Measurements from ENCODE around the gene DIAPH2. TPM values are rescaled to one million over a fixed set of nuclear protein-coding genes. Genes with fewer than 3 reads are reported as not detected.

Gene DIAPH2
- total RNA-seq, 2 donors from 2014 or later: 39.5 to 53.1 TPM

DNA sequence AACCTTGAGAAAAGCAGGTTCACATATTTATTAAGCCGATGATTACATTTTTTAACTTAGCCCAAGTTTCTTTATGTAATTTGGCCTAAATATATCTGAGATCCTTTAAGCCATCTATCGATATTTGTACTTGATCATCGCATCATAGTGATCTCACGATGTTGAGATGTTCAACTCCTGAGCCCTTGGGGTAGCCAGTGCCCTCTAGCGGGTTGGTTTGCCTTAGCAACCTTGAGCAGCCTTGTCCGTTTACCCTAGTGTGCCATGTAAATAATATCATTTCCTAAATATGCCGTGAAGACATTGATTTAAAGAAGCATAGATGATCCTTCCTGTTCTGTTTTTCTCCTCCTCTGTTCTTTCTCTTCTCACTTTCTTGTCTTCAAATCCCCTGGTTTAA lies 631.3 kb downstream of the DIAPH2 start:
- DNase-seq (ENCODE audit: low spot score): no peak
- intact Hi-C loops (cut with DNase I): no loop called here

DNA sequence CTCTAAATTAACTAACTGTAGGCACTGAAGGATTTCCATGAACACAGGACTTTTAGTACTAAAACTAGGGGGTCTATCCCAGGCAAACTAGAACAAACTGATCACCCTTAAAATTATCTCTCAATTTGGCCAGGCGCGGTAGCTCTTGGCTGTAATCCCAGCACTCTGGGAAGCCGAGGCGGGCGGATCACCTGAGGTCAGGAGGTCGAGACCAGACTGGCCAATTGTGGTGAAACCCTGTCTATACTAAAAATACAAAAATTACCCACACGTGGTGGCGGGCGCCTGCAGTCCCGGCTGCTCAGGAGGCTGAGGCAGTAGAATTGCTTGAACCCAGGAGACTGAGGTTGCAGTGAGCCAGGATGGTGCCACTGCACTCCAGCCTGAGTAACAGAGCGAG lies 635.7 kb downstream of the DIAPH2 start:
- DNase-seq (ENCODE audit: low spot score): no peak
- intact Hi-C loops (cut with DNase I): no loop called here

DNA sequence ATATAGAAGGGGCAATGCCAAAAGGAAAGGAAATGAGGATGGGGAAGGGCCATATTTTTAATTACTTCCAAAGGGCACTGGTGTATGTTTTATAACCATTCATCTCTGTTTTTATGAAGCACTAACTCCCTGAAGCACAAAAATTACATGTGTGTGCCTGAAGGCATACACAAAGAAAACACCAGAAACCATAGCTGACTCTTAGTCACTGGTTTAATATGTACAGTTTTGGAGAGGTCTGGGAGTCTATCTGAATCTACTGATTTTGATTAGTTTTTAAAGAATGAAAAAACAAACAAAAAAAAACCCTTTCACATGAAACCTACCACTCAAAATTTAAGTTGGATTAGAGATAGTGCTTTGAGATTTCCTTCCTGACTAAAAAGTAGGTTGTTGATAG lies 637.8 kb downstream of the DIAPH2 start:
- intact Hi-C loops (cut with DNase I): no loop called here
- DNase-seq (ENCODE audit: low spot score): no peak

DNA sequence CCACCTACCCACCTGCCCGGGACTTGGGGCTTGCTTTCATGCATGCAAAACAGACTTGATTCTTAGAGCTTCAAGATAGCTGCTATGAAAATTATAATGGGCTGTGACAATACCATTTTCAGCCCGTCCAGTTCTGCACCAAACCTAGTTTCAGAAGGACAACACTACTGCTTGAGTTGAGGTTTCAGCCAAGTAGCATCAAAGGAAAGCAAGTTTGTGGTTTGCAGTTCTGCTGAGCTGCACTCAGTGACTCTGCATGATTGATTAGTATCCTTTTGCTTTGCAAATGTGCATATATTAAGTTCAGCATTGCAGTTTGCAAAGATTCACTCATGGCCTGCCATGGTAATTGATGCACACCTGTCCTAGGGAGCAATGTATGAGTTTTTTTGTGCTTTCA lies 641.8 kb downstream of the DIAPH2 start:
- intact Hi-C loops (cut with DNase I): no loop called here
- no peak for DNase-seq (ENCODE audit: low spot score)

DNA sequence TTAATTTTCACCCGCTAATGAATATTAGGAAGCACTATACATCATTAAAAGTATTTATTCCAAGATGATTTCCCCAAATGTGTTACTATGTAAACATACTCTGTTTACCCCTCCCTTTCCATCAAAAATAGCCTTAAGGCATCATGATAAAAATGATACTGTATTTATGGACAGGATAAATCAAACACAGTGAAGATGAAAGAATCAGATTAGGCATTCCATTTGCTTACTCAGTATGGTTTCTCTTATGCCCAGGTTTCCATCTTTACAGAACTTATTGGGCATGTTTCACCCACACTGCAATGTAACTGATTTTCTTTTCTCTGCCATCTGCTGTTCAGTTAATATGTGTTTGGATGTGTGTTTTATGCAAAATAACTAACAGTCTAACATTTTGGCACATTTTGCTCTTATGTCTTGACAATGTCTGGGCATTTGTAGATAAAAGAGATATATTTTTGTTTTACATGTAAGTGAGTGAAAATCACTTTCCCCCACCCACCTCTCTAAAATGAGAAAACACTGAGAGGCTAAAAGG lies 644.3 kb downstream of the DIAPH2 start:
- no peak for DNase-seq (ENCODE audit: low spot score)
- intact Hi-C loops (cut with DNase I): no loop called here

DNA sequence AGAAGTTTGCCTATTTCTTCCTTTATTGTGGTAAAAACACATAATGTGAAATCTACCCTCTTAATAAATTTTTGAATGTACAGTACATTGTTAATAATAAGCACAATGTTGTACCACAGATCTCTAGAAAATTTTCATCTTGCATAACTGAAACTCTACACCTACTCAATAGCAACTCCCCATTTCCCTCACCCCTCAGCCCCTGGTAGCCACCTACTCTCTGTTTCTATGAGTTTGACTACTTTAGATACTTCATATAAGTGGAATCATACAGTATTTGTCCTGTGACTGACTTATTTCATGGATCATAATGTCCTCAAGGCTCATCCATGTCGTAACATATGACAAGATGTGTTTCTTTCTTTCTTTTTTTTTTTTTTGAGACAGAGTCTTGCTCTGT lies 645.5 kb downstream of the DIAPH2 start:
- DNase-seq (ENCODE audit: low spot score): no peak
- intact Hi-C loops (cut with DNase I): no loop called here

DNA sequence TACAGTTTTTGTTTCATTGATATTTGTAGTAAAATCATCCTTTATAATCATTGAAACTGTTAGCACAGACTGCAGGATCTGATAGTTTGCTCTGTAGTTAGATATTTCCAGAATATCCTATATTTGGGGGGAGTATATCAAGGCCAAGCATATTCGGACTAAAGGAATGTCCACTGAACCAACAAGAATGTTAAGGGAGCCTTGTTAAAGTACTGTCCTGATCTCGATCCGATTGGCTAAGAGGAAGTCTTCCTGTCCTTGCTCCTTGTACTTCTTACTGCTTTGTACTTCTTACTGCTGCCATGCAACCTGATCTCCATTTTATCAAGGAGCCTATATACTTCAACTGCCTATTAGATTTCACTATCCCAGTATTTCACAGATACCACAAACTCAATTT lies 648.3 kb downstream of the DIAPH2 start:
- DNase-seq (ENCODE audit: low spot score): no peak
- intact Hi-C loops (cut with DNase I): no loop called here

DNA sequence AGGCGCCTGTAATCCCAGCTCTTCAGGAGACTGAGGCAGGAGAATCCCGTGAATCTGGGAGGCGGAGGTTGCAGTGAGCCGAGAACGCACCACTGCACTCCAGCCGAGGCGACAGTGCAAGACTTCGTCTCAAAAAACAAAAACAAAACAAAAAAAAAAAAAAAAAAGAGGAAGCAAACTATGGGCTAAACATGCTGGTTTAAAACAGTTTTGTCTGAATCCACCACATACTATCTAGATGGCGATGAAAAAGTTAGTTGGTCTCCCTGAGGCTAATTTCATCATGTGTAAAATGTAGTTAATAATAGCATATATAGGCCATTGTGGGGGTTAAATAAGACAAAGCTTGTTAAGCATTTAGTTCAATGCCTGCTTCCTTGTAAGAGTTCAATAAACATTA lies 650.2 kb downstream of the DIAPH2 start:
- DNase-seq (ENCODE audit: low spot score): no peak
- intact Hi-C loops (cut with DNase I): no loop called here

DNA sequence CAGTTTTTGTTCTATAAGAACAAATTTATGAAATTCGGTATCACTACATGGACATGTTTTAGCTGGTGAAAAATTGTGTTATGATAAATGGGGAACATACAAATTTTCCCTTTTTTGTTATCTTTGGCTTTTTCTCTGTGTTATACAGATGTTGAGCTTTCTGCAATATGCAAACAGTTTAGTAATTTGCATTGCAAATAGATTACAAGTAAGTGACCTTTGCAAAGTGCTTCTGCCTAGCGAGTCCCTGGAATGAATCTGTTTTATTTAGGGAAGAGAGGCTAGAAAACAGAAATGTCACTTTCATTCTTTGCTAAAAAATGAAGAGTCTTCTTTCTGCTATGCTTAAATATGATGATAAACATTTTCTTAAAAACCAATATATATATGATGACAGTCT lies 660.1 kb downstream of the DIAPH2 start:
- intact Hi-C loops (cut with DNase I): no loop called here
- no peak for DNase-seq (ENCODE audit: low spot score)

DNA sequence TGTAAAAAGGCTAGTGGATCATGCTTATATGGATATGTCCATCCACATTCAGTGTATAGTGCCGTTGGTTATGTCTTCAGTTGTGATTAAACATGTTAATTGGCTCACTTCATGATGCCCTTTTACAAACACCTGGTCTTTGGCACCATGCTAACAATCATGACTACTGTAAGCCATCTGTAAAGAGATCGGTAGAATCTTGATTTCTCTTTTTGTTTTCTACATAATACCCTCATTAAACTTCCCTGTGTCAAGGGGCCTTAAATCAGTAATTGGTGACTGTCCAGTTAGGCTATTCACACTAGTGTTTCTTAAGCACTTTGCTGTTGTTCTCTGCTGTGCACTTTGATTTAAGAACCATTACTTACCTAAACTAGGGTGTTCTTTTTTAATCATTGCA lies 674.3 kb downstream of the DIAPH2 start:
- no peak for DNase-seq (ENCODE audit: low spot score)
- intact Hi-C loops (cut with DNase I): no loop called here

DNA sequence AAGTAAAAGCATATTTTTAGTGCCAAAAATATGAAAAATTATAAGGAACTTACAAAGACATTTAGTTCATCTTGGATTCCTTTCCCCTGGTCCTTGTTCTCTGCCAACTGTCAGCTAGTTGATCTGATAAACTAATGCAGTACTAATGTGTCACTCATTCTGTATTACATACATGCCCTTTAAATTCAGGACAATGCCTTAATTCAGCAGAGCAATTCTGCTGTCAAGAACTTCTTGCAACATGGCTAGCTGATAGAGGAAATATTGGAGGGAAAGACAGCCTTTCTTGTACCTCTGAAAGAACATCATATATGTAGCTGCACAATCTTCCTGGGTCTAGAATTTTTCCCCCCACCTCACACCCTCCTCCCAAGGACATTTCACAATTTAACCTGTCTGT lies 679.2 kb downstream of the DIAPH2 start:
- intact Hi-C loops (cut with DNase I): no loop called here
- no peak for DNase-seq (ENCODE audit: low spot score)

DNA sequence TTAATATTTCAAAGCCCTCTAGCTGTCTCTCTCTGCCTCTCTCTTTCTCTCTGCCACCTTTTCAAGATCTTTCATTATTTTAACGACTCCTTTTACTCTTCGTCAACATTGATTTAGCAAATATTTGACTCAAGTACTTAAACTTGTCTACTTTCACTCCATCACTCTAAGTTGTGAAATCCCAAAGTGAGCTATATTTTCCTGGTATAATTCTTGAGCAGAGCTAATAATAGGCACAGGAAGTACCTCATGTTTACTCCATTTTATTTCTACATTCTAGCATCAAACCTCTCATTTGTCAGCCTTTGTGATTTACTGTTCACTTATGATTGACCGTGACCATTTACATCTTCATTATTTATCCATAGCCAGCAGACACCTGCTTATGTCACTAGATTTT lies 681.6 kb downstream of the DIAPH2 start:
- intact Hi-C loops (cut with DNase I): no loop called here
- DNase-seq (ENCODE audit: low spot score): no peak

DNA sequence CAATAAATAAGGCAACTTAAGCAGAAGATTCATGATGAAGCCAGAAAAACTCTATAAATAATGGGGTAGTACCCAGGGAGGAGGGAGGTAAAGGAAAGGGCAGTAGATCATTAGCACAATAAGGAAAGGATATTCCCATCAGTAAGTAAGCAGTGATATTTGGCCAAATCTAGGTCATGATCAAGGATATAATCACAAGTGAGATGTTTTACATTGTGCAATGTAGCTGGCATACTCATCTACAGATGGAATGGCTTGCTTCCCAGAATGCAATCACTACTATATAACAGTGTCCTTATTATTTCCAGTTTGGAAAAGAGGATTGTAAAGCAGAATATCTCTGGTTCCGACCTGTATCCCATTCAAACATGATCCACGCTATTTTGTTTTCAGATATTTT lies 682.5 kb downstream of the DIAPH2 start:
- DNase-seq (ENCODE audit: low spot score): no peak

DNA sequence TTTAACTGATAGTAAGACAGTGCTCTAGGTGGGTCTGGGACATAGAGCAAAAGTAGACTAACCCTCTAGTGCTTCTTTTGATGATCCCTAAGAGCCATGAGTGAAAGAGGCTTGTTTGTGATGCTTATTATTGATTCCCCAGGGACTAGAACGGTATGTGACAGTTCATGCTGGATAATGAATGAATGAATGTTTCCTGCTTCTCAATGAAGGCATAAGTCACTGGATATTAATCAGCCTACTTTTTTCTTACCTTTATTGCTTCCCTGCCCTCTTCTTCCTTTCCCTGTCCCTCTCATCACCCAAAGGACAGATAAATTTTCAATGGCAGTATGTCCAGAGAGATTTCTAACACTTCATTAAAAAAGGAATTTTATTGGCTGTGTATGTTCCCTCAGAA lies 685.3 kb downstream of the DIAPH2 start:
- DNase-seq (ENCODE audit: low spot score): no peak
- intact Hi-C loops (cut with DNase I): no loop called here

More for the DNA sequence above, 682.5 kb downstream of the DIAPH2 start:
- intact Hi-C loops (cut with DNase I): no loop called here

DNA sequence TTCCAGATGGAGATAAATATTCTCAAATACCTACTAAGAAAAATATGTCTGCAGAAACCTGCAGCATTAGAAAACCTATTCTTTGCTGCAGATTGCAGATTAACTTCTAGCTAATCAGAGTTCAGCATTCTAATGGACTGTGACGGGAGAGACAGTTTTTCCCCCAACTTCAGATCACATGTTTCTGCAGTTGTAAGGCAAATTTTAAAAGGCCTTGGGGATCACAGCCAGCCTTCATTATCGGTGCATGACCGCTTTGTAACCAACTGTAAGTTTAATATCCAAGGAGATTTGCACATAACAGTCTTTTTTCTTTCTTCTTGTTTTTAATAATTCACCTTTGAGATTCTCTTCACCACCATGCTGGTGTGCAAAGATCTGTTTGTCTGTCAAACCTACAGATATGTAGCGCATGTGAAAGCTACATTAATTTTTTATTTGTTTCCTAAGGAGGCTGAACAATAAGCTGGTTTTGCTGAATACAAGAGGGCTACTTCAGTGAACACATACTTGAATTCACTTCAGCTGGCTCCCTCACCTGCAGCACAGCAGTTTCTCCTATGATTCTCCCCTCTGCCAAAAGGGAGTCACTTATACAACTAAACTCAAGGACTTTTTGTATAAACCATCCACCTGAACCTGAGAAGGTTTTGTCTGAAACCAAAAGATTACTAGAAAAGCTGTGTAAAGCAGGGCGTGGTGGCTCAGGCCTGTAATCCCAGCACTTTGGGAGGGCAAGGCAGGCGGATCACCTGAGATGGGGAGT lies 687.5 kb downstream of the DIAPH2 start:
- no peak for DNase-seq (ENCODE audit: low spot score)
- intact Hi-C loops (cut with DNase I): no loop called here

DNA sequence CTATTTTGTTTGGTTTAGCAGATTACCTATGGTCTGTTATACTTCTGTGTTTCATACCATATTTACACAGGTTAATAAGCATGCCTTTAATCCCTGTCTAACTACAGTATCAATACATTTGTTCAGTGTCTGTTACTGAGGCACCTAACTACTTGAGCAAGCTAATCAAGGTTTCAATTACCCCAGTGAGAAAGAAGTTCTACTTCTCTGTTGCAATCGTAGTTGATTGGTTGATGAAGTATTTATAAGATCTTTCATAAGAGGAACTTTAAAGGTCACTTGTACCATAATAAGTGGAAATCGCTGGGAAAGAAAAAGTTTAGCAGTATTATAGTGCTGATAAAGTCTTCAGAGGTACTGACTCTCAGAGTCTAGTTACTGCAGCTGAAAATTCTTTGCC lies 689.6 kb downstream of the DIAPH2 start:
- intact Hi-C loops (cut with DNase I): no loop called here
- DNase-seq (ENCODE audit: low spot score): no peak

DNA sequence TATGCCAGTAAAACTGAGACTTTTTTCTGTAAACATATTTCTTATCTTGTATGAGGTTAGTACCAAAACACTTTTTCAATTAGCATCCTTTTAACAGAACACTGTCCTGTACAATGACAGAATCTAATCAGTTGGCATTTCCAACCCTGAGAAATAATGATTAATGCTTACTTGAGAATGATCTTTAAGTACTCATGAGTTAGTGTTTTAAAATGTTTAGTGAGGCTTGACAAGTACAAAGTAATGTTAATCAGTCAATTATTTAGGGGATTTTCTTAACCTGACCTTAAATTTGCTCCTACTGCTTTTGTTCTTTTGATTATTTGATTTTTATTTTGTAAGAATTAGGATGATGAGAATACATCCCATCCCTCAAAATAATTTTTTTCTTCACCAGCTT lies 695.6 kb downstream of the DIAPH2 start:
- intact Hi-C loops (cut with DNase I): no loop called here
- no peak for DNase-seq (ENCODE audit: low spot score)

DNA sequence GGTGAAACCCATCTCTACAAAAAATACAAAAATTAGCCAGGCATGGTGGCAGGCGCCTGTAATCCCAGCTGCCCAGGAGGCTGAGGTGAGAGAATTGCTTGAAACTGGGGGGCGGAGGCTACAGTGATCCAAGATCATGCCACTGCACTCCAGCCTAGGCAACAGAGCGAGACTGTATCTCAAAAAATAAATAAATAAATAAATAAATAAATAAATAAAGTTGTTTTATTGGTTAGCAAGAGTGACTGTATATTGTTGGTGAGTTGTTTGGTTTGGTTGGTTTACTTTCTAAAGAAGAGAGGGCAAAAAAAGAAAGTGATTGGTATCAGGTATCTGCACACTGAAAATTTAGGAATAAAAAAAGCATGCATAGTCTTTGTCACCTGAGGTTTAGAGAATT lies 700.0 kb downstream of the DIAPH2 start:
- intact Hi-C loops (cut with DNase I): no loop called here
- DNase-seq (ENCODE audit: low spot score): no peak

DNA sequence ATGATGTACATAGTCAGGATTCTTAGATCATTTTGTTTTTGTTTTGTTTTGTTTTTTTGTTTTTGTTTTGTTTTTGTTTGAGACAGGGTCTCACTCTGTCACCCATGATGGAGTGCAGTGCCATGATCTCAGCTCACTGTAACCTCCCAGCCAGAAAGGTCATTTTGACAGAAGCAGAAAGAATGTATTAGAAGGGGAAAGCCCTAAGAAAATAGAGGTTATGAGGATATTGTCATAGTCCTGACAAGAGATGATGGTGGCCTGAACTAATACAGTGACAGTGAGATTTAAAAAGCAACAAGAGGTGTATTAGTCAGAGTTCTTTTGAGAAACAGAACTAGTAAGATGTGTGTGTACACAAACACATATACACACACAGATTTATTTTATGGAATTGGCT lies 702.4 kb downstream of the DIAPH2 start:
- DNase-seq (ENCODE audit: low spot score): no peak
- intact Hi-C loops (cut with DNase I): no loop called here

DNA sequence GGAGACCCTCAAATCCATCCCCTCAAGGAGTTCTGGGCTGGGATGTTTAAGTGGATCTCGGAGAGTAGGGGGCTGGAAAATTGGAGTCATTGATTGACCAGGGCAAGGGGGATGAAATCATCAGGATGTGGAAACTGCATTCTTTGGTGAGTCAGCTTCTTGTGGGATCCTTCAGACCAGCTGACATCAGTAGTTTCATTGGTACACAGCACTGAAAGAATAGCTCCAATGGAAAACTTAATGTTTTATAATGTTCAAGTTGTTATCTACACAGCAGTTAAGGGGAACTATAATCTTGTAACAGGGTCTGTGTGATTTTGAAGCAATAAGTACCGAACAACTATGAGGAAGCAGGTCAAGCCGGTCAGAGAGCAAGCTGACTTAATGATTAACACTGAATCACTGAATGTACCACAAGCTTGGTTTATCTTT lies 705.1 kb downstream of the DIAPH2 start:
- intact Hi-C loops (cut with DNase I): loop anchor here in 1 of 2 donors (10.0 kb wide), 1 partner anchor 1645 kb away; no protein-coding TSS in a partner anchor
- DNase-seq (ENCODE audit: low spot score): no peak

DNA sequence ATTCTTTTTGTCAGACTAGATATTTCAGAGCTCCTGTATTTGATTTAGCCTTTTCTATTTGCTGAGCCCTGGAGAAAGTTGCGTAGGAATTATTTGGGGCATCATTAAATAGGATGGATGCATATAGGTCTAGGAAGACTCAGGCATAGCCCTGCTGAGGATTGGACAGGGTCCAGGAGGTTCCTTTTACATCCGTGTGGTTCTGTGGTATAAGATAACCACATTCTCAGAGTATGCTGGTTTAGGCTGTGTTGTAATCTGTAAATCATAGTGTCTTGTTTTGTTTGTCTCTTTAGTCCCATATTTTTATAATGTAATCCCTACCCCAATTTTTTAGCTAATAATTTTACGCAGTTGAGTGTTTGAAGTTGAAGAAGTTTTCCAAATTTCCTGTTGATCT lies 712.7 kb downstream of the DIAPH2 start:
- no peak for DNase-seq (ENCODE audit: low spot score)
- intact Hi-C loops (cut with DNase I): loop anchor here in 1 of 2 donors (10.0 kb wide), 1 partner anchor 1637 kb away; no protein-coding TSS in a partner anchor

Measured in posterior vena cava (tissue), 2 donors.